ENCODE data around the gene P2RX7.
A peak's percentile ranks its signal among the peaks of the same experiment; 100 is the strongest.

Gene P2RX7

GRCh38 chr12:121087467-121088194 is 45.0 kb upstream of the P2RX7 start:
- TF ChIP-seq, protein P1, sequence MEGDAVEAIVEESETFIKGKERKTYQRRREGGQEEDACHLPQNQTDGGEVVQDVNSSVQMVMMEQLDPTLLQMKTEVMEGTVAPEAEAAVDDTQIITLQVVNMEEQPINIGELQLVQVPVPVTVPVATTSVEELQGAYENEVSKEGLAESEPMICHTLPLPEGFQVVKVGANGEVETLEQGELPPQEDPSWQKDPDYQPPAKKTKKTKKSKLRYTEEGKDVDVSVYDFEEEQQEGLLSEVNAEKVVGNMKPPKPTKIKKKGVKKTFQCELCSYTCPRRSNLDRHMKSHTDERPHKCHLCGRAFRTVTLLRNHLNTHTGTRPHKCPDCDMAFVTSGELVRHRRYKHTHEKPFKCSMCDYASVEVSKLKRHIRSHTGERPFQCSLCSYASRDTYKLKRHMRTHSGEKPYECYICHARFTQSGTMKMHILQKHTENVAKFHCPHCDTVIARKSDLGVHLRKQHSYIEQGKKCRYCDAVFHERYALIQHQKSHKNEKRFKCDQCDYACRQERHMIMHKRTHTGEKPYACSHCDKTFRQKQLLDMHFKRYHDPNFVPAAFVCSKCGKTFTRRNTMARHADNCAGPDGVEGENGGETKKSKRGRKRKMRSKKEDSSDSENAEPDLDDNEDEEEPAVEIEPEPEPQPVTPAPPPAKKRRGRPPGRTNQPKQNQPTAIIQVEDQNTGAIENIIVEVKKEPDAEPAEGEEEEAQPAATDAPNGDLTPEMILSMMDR (IDR thresholded peaks at IDR 0.05; ENCODE audit: control extremely low read depth, extremely low read depth, low read depth, missing control alignments): no peak
- peak; percentile 44 for DNase-seq (ENCODE audit: extremely low spot score)
- POLR2A ChIA-PET: no interaction called here
- CTCF ChIA-PET: interaction anchor here (1.2 to 1.8 kb wide), 4 partner anchors 22 to 28 kb away, joined by 3 to 8 read pairs (median 5); no protein-coding TSS in a partner anchor

DNA sequence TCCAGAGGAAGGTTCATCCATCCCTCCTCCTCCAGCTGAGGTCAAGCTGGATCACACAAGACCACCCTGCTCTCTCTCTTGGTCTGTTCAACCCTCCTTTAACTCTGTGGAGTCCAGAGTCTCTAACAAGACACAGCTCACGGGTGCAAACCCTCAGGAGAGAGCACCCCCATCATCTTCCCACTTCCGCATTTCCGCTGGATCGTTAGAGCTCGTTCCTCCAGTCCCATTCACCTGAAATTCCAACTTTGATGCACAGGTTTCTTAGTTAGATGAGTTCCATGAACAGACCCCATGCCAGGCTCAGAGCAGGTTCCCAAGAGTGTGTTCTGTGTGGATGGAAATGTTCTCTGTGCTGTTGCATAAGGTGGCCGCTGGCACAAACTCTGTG is 44.5 kb upstream of the P2RX7 start:
- ChIA-PET CTCF (interaction anchor here (1.2 to 1.8 kb wide), 3 partner anchors 23 to 28 kb away, joined by 3 to 8 read pairs (median 5); no protein-coding TSS in a partner anchor), POLR2A (no interaction called here)
- DNase-seq (ENCODE audit: extremely low spot score): no peak
- TF ChIP-seq, protein P1 (IDR thresholded peaks at IDR 0.05; ENCODE audit: control extremely low read depth, extremely low read depth, low read depth, missing control alignments): no peak

DNA sequence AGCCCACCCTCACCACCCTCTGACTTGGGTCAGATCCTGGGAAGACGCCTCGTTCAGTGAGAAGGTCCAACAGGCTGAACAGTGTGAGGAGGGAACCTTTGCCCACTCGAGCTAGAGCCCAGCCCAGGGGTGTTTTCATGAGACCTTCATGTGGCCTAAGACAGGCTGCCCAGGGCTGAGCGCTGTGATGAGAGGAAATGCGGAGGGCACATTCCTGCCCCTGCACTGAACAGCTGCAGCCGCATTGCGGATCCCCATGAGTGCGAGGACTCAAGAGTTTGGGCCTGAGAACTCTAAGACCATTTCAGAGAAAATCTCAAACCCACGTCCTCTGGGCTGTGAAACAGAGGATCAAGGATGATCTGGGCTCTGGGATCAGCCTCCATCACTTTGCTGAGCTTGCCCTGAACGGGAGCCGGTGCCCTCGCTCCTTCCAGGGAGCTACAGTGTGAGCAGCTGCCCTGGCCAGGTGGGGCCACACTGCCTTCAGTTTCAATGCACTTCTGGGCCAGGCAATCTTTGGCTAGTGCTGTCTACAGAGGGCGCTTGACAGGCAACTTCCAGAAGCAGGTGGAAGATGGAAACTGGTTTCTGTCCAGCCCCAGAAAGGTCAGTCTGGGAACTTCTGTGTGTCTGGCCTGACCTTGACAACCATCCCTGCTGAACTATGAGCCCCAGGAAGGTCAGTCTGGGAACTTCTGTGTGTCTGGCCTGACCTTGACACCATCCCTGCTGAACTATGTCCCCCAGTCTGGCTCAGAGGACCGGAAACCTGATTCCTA is 43.5 kb upstream of the P2RX7 start:
- TF ChIP-seq, protein P1 (IDR thresholded peaks at IDR 0.05; ENCODE audit: control extremely low read depth, extremely low read depth, low read depth, missing control alignments): peak; percentile 11
- DNase-seq (ENCODE audit: extremely low spot score): no peak
- ChIA-PET POLR2A (no interaction called here), CTCF (interaction anchor here (1.1 to 1.8 kb wide), 2 partner anchors 25 to 27 kb away, joined by 4 to 5 read pairs; no protein-coding TSS in a partner anchor)

- CTCF ChIA-PET: interaction anchor here (1.1 kb wide), 1 partner anchor 25 kb away, joined by 4 read pairs; no protein-coding TSS in a partner anchor
- TF ChIP-seq, protein P1 (IDR thresholded peaks at IDR 0.05; ENCODE audit: control extremely low read depth, extremely low read depth, low read depth, missing control alignments): no peak
- POLR2A ChIA-PET: no interaction called here
- DNase-seq (ENCODE audit: extremely low spot score): no peak
Observed at GRCh38 chr12:121089813-121090430, 42.8 kb upstream of the P2RX7 start.

DNA sequence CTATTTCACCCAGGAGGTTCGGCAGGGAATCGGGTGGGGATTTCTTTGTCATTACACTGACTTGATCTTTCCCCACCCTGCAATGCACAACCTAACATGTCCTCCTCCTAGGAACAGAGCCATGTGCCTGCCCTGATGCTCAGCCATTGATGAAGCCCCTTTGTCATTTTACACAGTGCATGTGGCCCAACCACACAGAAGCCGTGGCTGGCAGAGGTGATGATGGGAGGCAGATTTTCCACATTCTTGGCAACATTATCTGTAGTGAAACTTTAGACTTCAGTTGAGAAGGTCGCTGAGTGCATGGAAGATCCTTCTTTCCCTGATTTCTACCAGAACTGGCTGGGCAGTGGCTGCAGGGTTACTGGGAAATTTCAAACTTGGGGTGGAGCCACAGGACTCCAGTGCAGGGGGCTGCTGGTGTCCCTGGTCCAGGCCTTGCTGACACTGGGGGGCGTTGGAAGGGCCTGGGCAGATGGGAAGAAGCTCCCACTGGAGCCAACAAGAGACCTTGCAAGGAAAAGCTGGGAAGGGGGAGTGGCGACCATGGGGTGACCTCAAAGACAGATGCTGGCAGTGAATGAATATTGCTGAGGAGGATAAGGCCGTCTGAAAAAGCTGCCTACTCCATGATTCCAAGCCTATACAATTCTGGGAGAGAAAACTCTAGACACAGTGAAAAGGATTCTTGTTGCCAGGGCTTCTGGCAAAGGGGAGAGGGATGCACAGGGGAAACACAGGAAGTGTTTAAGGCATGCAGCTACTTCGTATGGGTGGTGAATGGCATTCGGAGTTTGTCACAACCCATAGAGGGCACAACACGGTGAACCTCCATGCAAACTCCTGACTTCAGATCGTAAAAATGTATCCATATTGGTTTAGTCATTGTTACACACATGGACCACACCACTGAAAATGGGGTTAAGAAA is 41.8 kb upstream of the P2RX7 start:
- ChIA-PET POLR2A (no interaction called here), CTCF (interaction anchor here (1.3 to 4.6 kb wide), 3 partner anchors 31 to 508 kb away, joined by 3 to 25 read pairs (median 6); no protein-coding TSS in a partner anchor)
- TF ChIP-seq, protein P1 (IDR thresholded peaks at IDR 0.05; ENCODE audit: control extremely low read depth, extremely low read depth, low read depth, missing control alignments): no peak
- no peak for DNase-seq (ENCODE audit: extremely low spot score)
